ENCODE results near the gene LGI4. TPM values are rescaled to one million over a fixed set of nuclear protein-coding genes. Genes with fewer than 3 reads are reported as not detected.
A peak's percentile ranks its signal among the peaks of the same experiment; 100 is the strongest.

LGI4 gene
- total RNA-seq, 4 donors from 2014 or later: 16.1 to 31.5 (median 27.2) TPM

DNA sequence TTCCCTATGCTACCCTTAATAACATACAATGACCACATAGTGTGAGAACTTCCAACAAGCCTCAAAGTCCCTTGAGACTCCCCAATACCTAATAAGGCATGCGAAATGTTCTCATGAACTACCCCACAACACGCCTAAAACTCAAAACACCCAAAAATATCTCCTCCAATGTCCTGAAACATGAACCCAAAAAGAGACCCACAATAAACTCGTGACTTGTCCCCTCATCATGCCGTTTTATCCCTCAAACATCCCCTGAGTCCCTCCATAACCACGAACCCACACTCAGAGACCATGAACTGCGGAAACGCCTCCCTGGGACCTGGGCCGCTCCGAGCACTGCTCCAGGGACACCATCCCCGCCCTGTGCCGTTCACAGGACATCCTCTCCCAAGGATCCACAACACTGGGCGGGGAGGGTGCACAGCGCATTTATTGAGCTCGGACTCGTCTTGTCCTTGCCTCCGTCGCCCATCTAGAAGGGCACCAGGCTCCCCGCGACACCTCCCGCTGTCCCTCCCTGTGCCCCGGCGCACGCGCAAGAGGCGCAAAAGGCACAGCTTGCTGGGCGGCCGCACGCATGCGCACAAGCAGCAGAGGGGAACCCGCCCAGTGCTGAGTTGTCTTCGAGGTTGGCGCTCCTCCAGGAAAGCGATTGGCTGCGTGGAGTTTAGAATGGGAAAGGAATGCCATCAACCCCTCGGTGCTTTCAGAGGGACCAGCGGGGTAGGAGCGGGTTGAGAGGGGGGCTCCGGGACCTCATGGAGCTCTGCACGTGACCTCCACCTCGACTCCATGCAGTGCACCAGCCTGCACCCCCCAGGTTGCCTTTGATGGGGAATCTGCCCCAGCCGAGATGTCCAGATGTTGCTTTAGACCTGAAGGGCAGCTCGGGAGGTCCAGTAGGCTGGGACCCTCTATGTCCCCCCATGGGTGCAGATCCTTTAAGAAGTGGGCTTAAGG is 10.5 kb downstream of the LGI4 start:
- in situ Hi-C loops (cut with MboI; ENCODE audit: low sequenced_read_pairs in 4 of 4) (no loop called here), intact Hi-C loops (cut with DNase I; ENCODE audit: low total_unique reads) (no loop called here)
- DNase-seq: peak; percentile 89 to 91
- Histone ChIP-seq H3K9me3 (no peaks in the 10 kb centered on the region), H3K27ac (peak overlapping the region; percentile 91 to 93 (median 93)), H3K27me3 (no peaks in the 10 kb centered on the region), H3K4me1 (peaks cover 25 to 55% of the 10 kb centered on the region in 2 donors), H3K4me3 (peak overlapping the region; percentile 64 to 74 (median 70)), H3K36me3 (no peaks in the 10 kb centered on the region)
- peak; percentile 92 to 95 for TF ChIP-seq POLR2A (IDR thresholded peaks at IDR 0.05)
- TF ChIP-seq, protein P1, sequence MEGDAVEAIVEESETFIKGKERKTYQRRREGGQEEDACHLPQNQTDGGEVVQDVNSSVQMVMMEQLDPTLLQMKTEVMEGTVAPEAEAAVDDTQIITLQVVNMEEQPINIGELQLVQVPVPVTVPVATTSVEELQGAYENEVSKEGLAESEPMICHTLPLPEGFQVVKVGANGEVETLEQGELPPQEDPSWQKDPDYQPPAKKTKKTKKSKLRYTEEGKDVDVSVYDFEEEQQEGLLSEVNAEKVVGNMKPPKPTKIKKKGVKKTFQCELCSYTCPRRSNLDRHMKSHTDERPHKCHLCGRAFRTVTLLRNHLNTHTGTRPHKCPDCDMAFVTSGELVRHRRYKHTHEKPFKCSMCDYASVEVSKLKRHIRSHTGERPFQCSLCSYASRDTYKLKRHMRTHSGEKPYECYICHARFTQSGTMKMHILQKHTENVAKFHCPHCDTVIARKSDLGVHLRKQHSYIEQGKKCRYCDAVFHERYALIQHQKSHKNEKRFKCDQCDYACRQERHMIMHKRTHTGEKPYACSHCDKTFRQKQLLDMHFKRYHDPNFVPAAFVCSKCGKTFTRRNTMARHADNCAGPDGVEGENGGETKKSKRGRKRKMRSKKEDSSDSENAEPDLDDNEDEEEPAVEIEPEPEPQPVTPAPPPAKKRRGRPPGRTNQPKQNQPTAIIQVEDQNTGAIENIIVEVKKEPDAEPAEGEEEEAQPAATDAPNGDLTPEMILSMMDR (IDR thresholded peaks at IDR 0.05 in 4 of 5, conservative IDR thresholded peaks at IDR 0.05 in 1 of 5): no peak
- ATAC-seq: peak; percentile 82 to 87

DNA sequence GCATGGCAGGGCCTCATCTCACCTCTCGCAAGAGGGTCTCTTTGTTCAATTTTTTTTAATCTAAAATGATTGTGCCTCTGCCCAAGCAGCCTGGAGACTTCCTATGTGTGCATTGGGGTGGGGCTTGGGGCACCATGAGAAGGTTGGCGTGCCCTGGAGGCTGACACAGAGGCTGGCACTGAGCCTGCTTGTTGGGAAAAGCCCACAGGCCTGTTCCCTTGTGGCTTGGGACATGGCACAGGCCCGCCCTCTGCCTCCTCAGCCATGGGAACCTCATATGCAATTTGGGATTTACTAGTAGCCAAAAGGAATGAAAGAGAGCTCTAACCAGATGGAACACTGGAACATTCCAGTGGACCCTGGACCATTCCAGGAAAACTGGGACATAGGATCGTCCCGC is 11.3 kb downstream of the LGI4 start:
- TF ChIP-seq POLR2A (IDR thresholded peaks at IDR 0.05): no peak
- TF ChIP-seq, protein P1 (IDR thresholded peaks at IDR 0.05 in 4 of 5, conservative IDR thresholded peaks at IDR 0.05 in 1 of 5): no peak
- Histone ChIP-seq H3K9me3 (no peaks in the 10 kb centered on the region), H3K36me3 (no peaks in the 10 kb centered on the region), H3K27me3 (no peaks in the 10 kb centered on the region), H3K4me3 (peak overlapping the region in 3 of 4 donors; percentile 64 to 72 (median 68)), H3K27ac (peak overlapping the region; percentile 91 to 93 (median 93)), H3K4me1 (peaks cover 21 to 48% of the 10 kb centered on the region in 2 donors)
- in situ Hi-C loops (cut with MboI; ENCODE audit: low sequenced_read_pairs in 4 of 4) (no loop called here), intact Hi-C loops (cut with DNase I; ENCODE audit: low total_unique reads) (no loop called here)
- DNase-seq (peak; percentile 60 to 74), ATAC-seq (peak; percentile 20 to 34)

DNA sequence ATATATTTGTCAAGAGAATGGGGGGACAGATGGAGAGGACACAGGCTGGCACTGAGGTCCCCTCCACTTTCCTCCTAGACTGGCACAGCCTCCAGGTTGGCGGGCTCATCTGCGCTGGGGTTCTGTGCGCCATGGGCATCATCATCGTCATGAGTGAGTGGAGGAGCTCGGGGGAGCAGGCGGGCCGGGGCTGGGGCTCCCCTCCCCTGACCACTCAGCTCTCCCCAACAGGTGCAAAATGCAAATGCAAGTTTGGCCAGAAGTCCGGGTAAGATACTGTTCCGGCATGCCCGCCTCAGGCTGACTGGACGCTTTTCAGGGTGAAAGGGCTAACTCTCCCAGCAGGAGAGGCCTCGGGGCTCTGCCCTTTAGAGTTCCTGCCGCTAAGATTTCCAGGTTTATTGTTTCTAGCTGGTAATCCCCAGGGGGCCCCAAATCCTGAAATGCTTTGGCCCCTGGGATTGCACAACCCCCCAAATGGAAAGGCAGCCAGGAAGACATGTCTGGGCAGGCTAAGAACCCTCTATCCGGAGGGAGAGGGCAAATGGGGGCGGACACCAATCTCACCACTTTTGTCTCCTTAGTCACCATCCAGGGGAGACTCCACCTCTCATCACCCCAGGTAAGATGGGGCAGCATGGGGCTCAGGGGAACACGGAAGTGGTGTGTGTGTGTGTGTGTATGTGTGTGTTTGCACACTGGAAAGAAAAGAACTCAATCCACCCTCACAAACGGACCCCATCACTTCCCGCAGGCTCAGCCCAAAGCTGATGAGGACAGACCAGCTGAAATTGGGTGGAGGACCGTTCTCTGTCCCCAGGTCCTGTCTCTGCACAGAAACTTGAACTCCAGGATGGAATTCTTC is 11.9 kb downstream of the LGI4 start:
- Histone ChIP-seq H3K27ac (peak overlapping the region; percentile 91 to 93 (median 93)), H3K4me3 (peak overlapping the region in 1 of 4 donors; percentile 68), H3K4me1 (peaks cover 21 to 48% of the 10 kb centered on the region in 2 donors), H3K9me3 (no peaks in the 10 kb centered on the region), H3K27me3 (no peaks in the 10 kb centered on the region), H3K36me3 (no peaks in the 10 kb centered on the region)
- intact Hi-C loops (cut with DNase I; ENCODE audit: low total_unique reads) (no loop called here), in situ Hi-C loops (cut with MboI; ENCODE audit: low sequenced_read_pairs in 4 of 4) (no loop called here)
- TF ChIP-seq, protein P1 (IDR thresholded peaks at IDR 0.05 in 4 of 5, conservative IDR thresholded peaks at IDR 0.05 in 1 of 5): no peak
- TF ChIP-seq POLR2A (IDR thresholded peaks at IDR 0.05): no peak
- no peak for DNase-seq
- no peak for ATAC-seq

DNA sequence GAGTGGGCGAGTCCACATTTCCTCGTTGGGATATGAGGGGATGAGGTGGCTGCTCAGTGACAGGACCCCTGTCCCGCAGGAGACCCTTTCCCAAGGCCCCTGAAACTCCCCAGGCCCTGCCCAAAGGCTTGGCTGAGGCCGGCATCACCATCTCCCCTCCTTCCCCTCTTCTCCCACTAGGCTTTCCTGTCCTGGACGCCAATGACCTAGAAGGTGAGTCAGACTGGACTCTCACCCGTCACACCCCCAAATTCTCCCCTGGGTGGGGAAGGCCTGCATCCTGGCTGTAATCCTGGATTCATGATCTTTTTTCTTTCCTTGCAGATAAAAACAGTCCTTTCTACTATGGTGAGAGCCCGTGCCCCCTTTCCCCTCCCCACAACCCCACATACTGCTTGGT is 14.0 kb downstream of the LGI4 start:
- ATAC-seq: no peak
- in situ Hi-C loops (cut with MboI; ENCODE audit: low sequenced_read_pairs in 4 of 4): no loop called here
- H3K27ac ChIP-seq: peak overlapping the region; percentile 60 to 93 (median 92)
- H3K27me3 ChIP-seq: no peaks in the 10 kb centered on the region
- no peak overlapping the region for H3K4me3 ChIP-seq
- DNase-seq: no peak
- TF ChIP-seq POLR2A (IDR thresholded peaks at IDR 0.05): no peak
- TF ChIP-seq, protein P1 (IDR thresholded peaks at IDR 0.05 in 4 of 5, conservative IDR thresholded peaks at IDR 0.05 in 1 of 5): no peak
- intact Hi-C loops (cut with DNase I; ENCODE audit: low total_unique reads): no loop called here
- H3K9me3 ChIP-seq: no peaks in the 10 kb centered on the region
- H3K36me3 ChIP-seq: no peaks in the 10 kb centered on the region
- peaks cover 21 to 37% of the 10 kb centered on the region in 2 donors for H3K4me1 ChIP-seq

Measured in gastrocnemius medialis (tissue), 4 donors.